Fibroblast of lung (primary cell): Measurements from ENCODE around the gene SPACA4. TPM values are rescaled to one million over a fixed set of nuclear protein-coding genes. Genes with fewer than 3 reads are reported as not detected.

Experiments
- DNase-seq, 2 donors: peaks; one replicate each; pipeline versions ENCODE4 v3.0.0 to v3.0.0-alpha.2; 2010; ENCODE audit warnings: low read depth in 2 of 2
- H2AFZ ChIP-seq: 2 replicates; pipeline ENCODE4 v1.5.1; 2012; ENCODE audit warnings: low read length, control low read depth, inconsistent platforms
- H3K27ac ChIP-seq: 2 replicates; pipeline ENCODE4 v1.5.1; 2011; ENCODE audit warnings: low read length, control low read depth; ENCODE audit not compliant: insufficient read depth
- H3K27me3 ChIP-seq: 2 replicates; pipeline ENCODE4 v1.5.1; 2011; ENCODE audit warnings: mild to moderate bottlenecking, low read length; ENCODE audit not compliant: control insufficient read depth, insufficient read depth
- H3K36me3 ChIP-seq: 2 replicates; pipeline ENCODE4 v1.5.1; 2011; ENCODE audit warnings: low read length; ENCODE audit not compliant: control insufficient read depth, insufficient read depth
- H3K4me1 ChIP-seq: 2 replicates; pipeline ENCODE4 v1.5.1; 2011; ENCODE audit warnings: low read length; ENCODE audit not compliant: control insufficient read depth, insufficient read depth; ENCODE audit errors: extremely low read depth
- H3K4me2 ChIP-seq: 2 replicates; pipeline ENCODE4 v1.5.1; 2011; ENCODE audit warnings: low read length, control low read depth; ENCODE audit not compliant: insufficient read depth; ENCODE audit errors: extremely low read depth
- H3K4me3 ChIP-seq, 4 experiments: fragments of 200-600 bp in 1 of 4; sonication (generic) in 1 of 4; replicated peaks in 1 of 4; 2 replicates each; pipeline ENCODE4 v1.5.1; 2011 to 2016; ENCODE audit warnings: low read length in 4 of 4, low read depth in 3 of 4, mild to moderate bottlenecking in 3 of 4, control low read depth in 2 of 4, inconsistent platforms in 1 of 4, mixed read lengths in 1 of 4; ENCODE audit not compliant: insufficient read depth in 1 of 4; ENCODE audit errors: control extremely low read depth in 1 of 4
- H3K79me2 ChIP-seq: 2 replicates; pipeline ENCODE4 v1.5.1; 2012; ENCODE audit warnings: mild to moderate bottlenecking, low read length, inconsistent platforms; ENCODE audit not compliant: control insufficient read depth, insufficient read depth
- H3K9ac ChIP-seq: 2 replicates; pipeline ENCODE4 v1.5.1; 2011; ENCODE audit warnings: mild to moderate bottlenecking, low read length, control low read depth; ENCODE audit not compliant: insufficient read depth
- H3K9me3 ChIP-seq: 2 replicates; pipeline ENCODE4 v1.5.1; 2012; ENCODE audit warnings: low read depth, low read length; ENCODE audit not compliant: control insufficient read depth, insufficient read depth
- H4K20me1 ChIP-seq: 2 replicates; pipeline ENCODE4 v1.5.1; 2011; ENCODE audit warnings: low read length; ENCODE audit not compliant: control insufficient read depth, insufficient read depth; ENCODE audit errors: extremely low read depth
- EZH2 ChIP-seq: IDR thresholded peaks from 2 replicates; pipeline ENCODE4 v1.5.1; 2012; ENCODE audit warnings: low read length, control low read depth, mild to moderate bottlenecking; ENCODE audit errors: missing control alignments
- polyA plus RNA-seq, 2 donors: library from polyadenylated mRNA; depleted of rRNA in 1 of 2; stranded (reverse) in 1 of 2; unstranded in 1 of 2; fragments of >200 nt; gene quantifications; 2 replicates each; pipeline ENCODE4 v1.2.1, GENCODE V29; 2011 to 2012; ENCODE audit warnings: missing spikeins in 1 of 2
- total RNA-seq: library from RNA; depleted of rRNA; stranded (reverse); fragments of >200 nt; gene quantifications from 2 replicates; pipeline ENCODE4 v1.2.1, GENCODE V29; 2014
- TF ChIP-seq, protein P1 (sequence below), 2 donors: IDR thresholded peaks in 1 of 2; conservative IDR thresholded peaks in 1 of 2; 1 replicate in 1 of 2; 2 replicates in 1 of 2; pipeline ENCODE4 v1.5.1; 2011 to 2012; ENCODE audit warnings: low read length in 2 of 2, control low read depth in 1 of 2, inconsistent platforms in 1 of 2, low read depth in 1 of 2, mild to moderate bottlenecking in 1 of 2

The SPACA4 gene
- total and polyA plus RNA-seq, 2 donors (not counting 1 experiment from before 2014, with no cell fraction given), result not detected

DNA sequence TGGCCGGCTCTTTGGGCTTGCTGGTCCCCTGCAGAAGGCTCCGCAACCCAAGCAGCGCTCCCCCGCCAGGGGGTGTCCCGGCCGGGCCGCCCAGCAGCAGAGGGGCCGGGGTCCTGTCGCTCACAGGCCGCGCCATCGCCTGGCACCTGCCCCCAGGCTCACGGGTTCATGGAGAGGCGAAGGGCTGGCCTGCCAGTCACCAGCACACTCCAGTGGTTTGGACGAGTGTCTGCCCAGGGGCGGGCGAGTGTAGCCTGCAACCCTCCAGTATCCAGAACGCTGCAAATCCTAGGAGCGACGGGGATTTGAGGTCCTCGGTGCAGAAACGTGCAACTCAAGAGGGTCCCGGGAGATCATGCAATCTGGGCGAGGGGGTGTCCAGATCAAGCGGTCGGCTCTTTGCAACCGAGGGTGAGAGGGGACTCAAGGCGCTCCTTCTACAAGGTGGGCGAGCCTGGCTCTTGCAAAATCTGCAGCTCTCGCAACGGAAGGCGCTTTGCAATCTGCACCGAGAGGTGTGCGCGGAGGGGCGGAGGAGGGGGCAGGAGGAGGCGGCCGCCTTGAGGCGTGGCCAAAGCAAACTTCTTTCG, 30.4 kb downstream of the SPACA4 start, which contains the start of gene DBP:
Gene DBP (minus strand): TSS at position 521 of the 590 bp plus-strand sequence. CDS start 385 bp downstream, at position 136.
- Histone ChIP-seq H3K9me3 (no peaks in the 10 kb centered on the region), H3K4me3 (peak within 1 kb of the TSS; percentile 53 to 81 (median 67)), H3K79me2 (no peaks in the 10 kb centered on the region), H3K27me3 (no peaks in the 10 kb centered on the region), H3K9ac (peak within 1 kb of the TSS; percentile 72), H3K4me1 (peaks cover 37% of the 10 kb centered on the region), H3K27ac (peak within 1 kb of the TSS; percentile 90), H2AFZ (peak within 1 kb of the TSS; percentile 50), H3K36me3 (no peaks in the 10 kb centered on the region), H4K20me1 (no peaks in the 10 kb centered on the region), H3K4me2 (peak within 1 kb of the TSS; percentile 83)
- TF ChIP-seq, protein P1, sequence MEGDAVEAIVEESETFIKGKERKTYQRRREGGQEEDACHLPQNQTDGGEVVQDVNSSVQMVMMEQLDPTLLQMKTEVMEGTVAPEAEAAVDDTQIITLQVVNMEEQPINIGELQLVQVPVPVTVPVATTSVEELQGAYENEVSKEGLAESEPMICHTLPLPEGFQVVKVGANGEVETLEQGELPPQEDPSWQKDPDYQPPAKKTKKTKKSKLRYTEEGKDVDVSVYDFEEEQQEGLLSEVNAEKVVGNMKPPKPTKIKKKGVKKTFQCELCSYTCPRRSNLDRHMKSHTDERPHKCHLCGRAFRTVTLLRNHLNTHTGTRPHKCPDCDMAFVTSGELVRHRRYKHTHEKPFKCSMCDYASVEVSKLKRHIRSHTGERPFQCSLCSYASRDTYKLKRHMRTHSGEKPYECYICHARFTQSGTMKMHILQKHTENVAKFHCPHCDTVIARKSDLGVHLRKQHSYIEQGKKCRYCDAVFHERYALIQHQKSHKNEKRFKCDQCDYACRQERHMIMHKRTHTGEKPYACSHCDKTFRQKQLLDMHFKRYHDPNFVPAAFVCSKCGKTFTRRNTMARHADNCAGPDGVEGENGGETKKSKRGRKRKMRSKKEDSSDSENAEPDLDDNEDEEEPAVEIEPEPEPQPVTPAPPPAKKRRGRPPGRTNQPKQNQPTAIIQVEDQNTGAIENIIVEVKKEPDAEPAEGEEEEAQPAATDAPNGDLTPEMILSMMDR (conservative IDR thresholded peaks at IDR 0.05 in 1 of 2, IDR thresholded peaks at IDR 0.05 in 1 of 2; ENCODE audit: low read depth in 1 of 2, low read length in 2 of 2), result peak in 1 of 2 donors; percentile 5
- no peak for TF ChIP-seq EZH2
- DNase-seq, result no peak

DNA sequence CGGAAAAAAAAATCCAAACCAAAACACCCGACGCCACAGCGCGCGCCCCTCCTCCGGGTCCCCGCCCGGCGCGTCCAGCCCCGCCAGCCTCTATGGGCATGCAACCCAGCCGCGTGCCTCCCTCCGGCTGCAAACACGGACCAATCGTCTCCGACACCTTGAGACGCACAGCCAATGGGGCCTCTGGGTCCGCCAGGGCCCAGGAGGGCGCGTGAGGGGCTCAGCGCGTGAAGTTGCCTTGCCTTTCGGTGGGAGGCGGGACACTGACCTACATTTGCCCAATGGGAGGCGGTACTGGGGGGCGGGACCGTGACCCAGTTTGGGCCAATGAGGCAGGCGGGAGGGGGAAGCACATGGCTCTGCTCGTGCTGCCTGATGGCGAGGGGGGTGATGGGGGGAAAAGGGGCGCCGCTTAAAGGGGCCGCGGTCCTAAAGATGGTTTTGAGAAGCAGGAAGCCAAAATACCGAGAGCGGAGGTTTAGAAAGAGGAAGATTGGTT, 31.0 kb downstream of the SPACA4 start:
- no peak for TF ChIP-seq EZH2
- TF ChIP-seq, protein P1 (conservative IDR thresholded peaks at IDR 0.05 in 1 of 2, IDR thresholded peaks at IDR 0.05 in 1 of 2; ENCODE audit: low read depth in 1 of 2, low read length in 2 of 2), result no peak
- DNase-seq, result peak; percentile 99
- no peaks in the 10 kb centered on the region for H3K36me3 ChIP-seq
- H3K9me3 ChIP-seq, result no peaks in the 10 kb centered on the region
- H3K4me2 ChIP-seq, result peak overlapping the region; percentile 69
- H3K4me3 ChIP-seq, result peak overlapping the region; percentile 50 to 81 (median 64)
- peak overlapping the region; percentile 72 for H3K9ac ChIP-seq
- H2AFZ ChIP-seq, result peak overlapping the region; percentile 50
- H4K20me1 ChIP-seq, result no peaks in the 10 kb centered on the region
- H3K4me1 ChIP-seq, result peaks cover 37% of the 10 kb centered on the region
- no peaks in the 10 kb centered on the region for H3K79me2 ChIP-seq
- H3K27me3 ChIP-seq, result no peaks in the 10 kb centered on the region
- peak overlapping the region; percentile 90 for H3K27ac ChIP-seq

DNA sequence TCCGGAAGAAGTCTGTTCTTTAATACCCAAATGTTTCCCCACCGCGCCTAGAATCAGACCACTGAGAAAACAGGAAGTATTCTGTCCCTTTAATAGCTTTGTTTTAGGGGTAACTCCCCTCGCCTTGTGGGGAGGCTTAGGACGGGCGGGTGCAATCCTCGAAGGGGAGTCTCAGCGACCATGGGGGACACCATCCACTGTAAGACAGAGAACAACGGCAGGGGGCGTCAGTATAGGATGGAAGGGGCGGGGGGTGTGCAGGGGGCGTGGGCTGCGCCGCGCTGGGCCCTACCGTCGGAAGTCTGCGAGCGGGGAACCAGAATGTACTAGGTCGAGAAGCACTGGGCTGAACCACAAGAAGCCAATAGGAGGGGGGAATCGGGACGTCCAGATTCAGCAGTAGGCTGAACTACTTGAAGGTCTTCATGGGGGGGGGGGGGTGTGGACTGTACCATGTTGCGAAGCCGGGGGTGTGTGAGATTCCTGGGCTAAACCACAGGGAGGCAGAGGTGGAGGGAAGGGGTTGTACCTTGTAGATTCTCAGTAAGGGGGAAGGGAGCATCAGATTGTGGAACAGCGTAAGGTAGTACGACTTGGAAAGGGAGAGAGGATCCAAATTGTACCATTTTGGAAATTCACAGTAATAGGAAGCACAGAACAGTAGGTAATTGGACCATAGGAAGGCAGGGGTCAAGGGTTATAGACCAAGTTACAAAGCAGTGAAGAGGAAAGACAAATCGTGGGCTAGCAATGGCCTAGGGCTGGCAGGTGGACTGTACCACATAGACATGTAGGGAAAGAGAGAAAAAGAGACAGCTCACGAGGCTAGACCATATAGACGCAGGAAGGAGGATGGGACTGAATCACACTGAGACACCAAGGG, 31.6 kb downstream of the SPACA4 start:
- H3K4me3 ChIP-seq, result peak overlapping the region; percentile 50 to 81 (median 64)
- peak overlapping the region; percentile 90 for H3K27ac ChIP-seq
- no peaks in the 10 kb centered on the region for H3K36me3 ChIP-seq
- peak overlapping the region; percentile 53 for H2AFZ ChIP-seq
- no peaks in the 10 kb centered on the region for H3K9me3 ChIP-seq
- no peaks in the 10 kb centered on the region for H3K79me2 ChIP-seq
- peak overlapping the region; percentile 72 for H3K9ac ChIP-seq
- H4K20me1 ChIP-seq, result no peaks in the 10 kb centered on the region
- TF ChIP-seq, protein P1 (conservative IDR thresholded peaks at IDR 0.05 in 1 of 2, IDR thresholded peaks at IDR 0.05 in 1 of 2; ENCODE audit: low read depth in 1 of 2, low read length in 2 of 2), result peak in 1 of 2 donors; percentile 20
- no peak for TF ChIP-seq EZH2
- no peaks in the 10 kb centered on the region for H3K27me3 ChIP-seq
- peaks cover 30% of the 10 kb centered on the region for H3K4me1 ChIP-seq
- DNase-seq, result peak; percentile 96 to 97
- peak overlapping the region; percentile 69 for H3K4me2 ChIP-seq
